GM13977 (cell line): ENCODE measurements around the gene GALNT8.

ENCODE experiments used
- DNase-seq: peaks from one replicate; pipeline ENCODE4 v3.0.0; 2012; ENCODE audit warnings: low spot score
- CTCF ChIP-seq: IDR thresholded peaks from 2 replicates; pipeline ENCODE4 v1.5.1; 2012; ENCODE audit warnings: mild to moderate bottlenecking, control low read depth; ENCODE audit not compliant: insufficient read depth; ENCODE audit errors: extremely low read depth, missing control alignments
- in situ Hi-C: fragments of 300-500 bp; cut with MboI; formaldehyde crosslinking; loops from one replicate; pipeline ENCODE4 v1.12.0; 2022; ENCODE audit warnings: low sequenced_read_pairs, low pct_unique_long_range_greater_than_20kb, mixed read lengths, inconsistent platforms; ENCODE audit not compliant: unreplicated experiment

The GALNT8 gene

GRCh38 chr12:4701395-4702190 is 18.6 kb upstream of the GALNT8 start:
- TF ChIP-seq CTCF: no peak
- DNase-seq: no peak
- in situ Hi-C loops: no loop called here

GRCh38 chr12:4703676-4704075 is 16.5 kb upstream of the GALNT8 start:
- in situ Hi-C loops: no loop called here
- no peak for DNase-seq
- TF ChIP-seq CTCF: no peak

- in situ Hi-C loops: no loop called here
- TF ChIP-seq CTCF: no peak
- DNase-seq: no peak
Observed at GRCh38 chr12:4705824-4706223, 14.4 kb upstream of the GALNT8 start.

GRCh38 chr12:4707306-4707705 is 12.9 kb upstream of the GALNT8 start:
- no peak for DNase-seq
- in situ Hi-C loops: no loop called here
- TF ChIP-seq CTCF: no peak

- DNase-seq: no peak
- in situ Hi-C loops: no loop called here
- no peak for TF ChIP-seq CTCF
Observed at GRCh38 chr12:4710113-4710512, 10.1 kb upstream of the GALNT8 start.

GRCh38 chr12:4714879-4715278 is 5.3 kb upstream of the GALNT8 start:
- DNase-seq: no peak
- TF ChIP-seq CTCF: no peak
- in situ Hi-C loops: no loop called here
